Stimulated activated naive CD8-positive, alpha-beta T cell treated with anti-CD3 and anti-CD28 coated beads, Interleukin-15, Interleukin-2, amounts not matched to agents 100 ng/mL and 50 ng/mL, for 24 hours (primary cell): ENCODE results near the gene CHURC1.

ENCODE experiments used
- H3K27ac Mint-ChIP-seq: one replicate; pipeline ENCODE4 v1.8.0; 2021; ENCODE audit warnings: mild to moderate bottlenecking, mixed read lengths
- H3K27me3 Mint-ChIP-seq: one replicate; pipeline ENCODE4 v1.8.0; 2021; ENCODE audit warnings: mixed read lengths
- H3K36me3 Mint-ChIP-seq: one replicate; pipeline ENCODE4 v1.8.0; 2021; ENCODE audit warnings: low read depth, mixed read lengths
- H3K4me1 Mint-ChIP-seq: one replicate; pipeline ENCODE4 v1.8.0; 2021; ENCODE audit warnings: low read depth, mixed read lengths
- H3K4me3 Mint-ChIP-seq: one replicate; pipeline ENCODE4 v1.8.0; 2021; ENCODE audit warnings: mild to moderate bottlenecking, mixed read lengths
- H3K9me3 Mint-ChIP-seq: one replicate; pipeline ENCODE4 v1.8.0; 2021; ENCODE audit warnings: mixed read lengths

The CHURC1 gene

GRCh38 chr14:64926398-64926995, 12.2 kb downstream of the CHURC1 start:
- H3K36me3 Mint-ChIP-seq = peaks cover 32% of the 10 kb centered on the region
- peaks cover 24% of the 10 kb centered on the region for H3K4me1 Mint-ChIP-seq
- peak overlapping the region; percentile 3 for H3K4me3 Mint-ChIP-seq
- no peaks in the 10 kb centered on the region for H3K27me3 Mint-ChIP-seq
- peak overlapping the region; percentile 62 for H3K27ac Mint-ChIP-seq
- H3K9me3 Mint-ChIP-seq = no peaks in the 10 kb centered on the region

- H3K4me3 Mint-ChIP-seq = no peak overlapping the region
- peaks cover 29% of the 10 kb centered on the region for H3K36me3 Mint-ChIP-seq
- no peaks in the 10 kb centered on the region for H3K27me3 Mint-ChIP-seq
- H3K4me1 Mint-ChIP-seq = peaks cover 20% of the 10 kb centered on the region
- no peaks in the 10 kb centered on the region for H3K9me3 Mint-ChIP-seq
- H3K27ac Mint-ChIP-seq = peak overlapping the region; percentile 33
Measured at GRCh38 chr14:64927031-64927430, 12.8 kb downstream of the CHURC1 start.

GRCh38 chr14:64928239-64929013, 14.2 kb downstream of the CHURC1 start:
- H3K9me3 Mint-ChIP-seq = no peaks in the 10 kb centered on the region

GRCh38 chr14:64929014-64929359, 14.7 kb downstream of the CHURC1 start:
- Mint-ChIP-seq H3K27ac (no peak overlapping the region), H3K9me3 (no peaks in the 10 kb centered on the region), H3K36me3 (peaks cover 43% of the 10 kb centered on the region), H3K4me3 (no peak overlapping the region), H3K27me3 (no peaks in the 10 kb centered on the region), H3K4me1 (peaks cover 10% of the 10 kb centered on the region)

More at GRCh38 chr14:64928239-64929013, 14.2 kb downstream of the CHURC1 start:
- no peak overlapping the region for H3K27ac Mint-ChIP-seq
- H3K4me3 Mint-ChIP-seq = no peak overlapping the region
- H3K36me3 Mint-ChIP-seq = peaks cover 43% of the 10 kb centered on the region
- peaks cover 14% of the 10 kb centered on the region for H3K4me1 Mint-ChIP-seq
- H3K27me3 Mint-ChIP-seq = no peaks in the 10 kb centered on the region

GRCh38 chr14:64930085-64930843, 16.0 kb downstream of the CHURC1 start:
- peaks cover 7% of the 10 kb centered on the region for H3K4me1 Mint-ChIP-seq
- no peak overlapping the region for H3K4me3 Mint-ChIP-seq
- H3K27ac Mint-ChIP-seq = peak overlapping the region; percentile 52
- H3K9me3 Mint-ChIP-seq = no peaks in the 10 kb centered on the region
- peaks cover 46% of the 10 kb centered on the region for H3K36me3 Mint-ChIP-seq
- no peaks in the 10 kb centered on the region for H3K27me3 Mint-ChIP-seq

GRCh38 chr14:64931123-64931522, 16.9 kb downstream of the CHURC1 start:
- Mint-ChIP-seq H3K4me1 (peaks cover 12% of the 10 kb centered on the region), H3K27me3 (no peaks in the 10 kb centered on the region), H3K36me3 (peaks cover 51% of the 10 kb centered on the region), H3K4me3 (no peak overlapping the region), H3K9me3 (no peaks in the 10 kb centered on the region), H3K27ac (no peak overlapping the region)

GRCh38 chr14:64932231-64932630, 18.0 kb downstream of the CHURC1 start:
- Mint-ChIP-seq H3K4me1 (peaks cover 19% of the 10 kb centered on the region), H3K9me3 (no peaks in the 10 kb centered on the region), H3K4me3 (no peak overlapping the region), H3K27ac (no peak overlapping the region), H3K27me3 (no peaks in the 10 kb centered on the region), H3K36me3 (peaks cover 58% of the 10 kb centered on the region)

- H3K27ac Mint-ChIP-seq = peak overlapping the region; percentile 1
- peaks cover 34% of the 10 kb centered on the region for H3K4me1 Mint-ChIP-seq
- no peaks in the 10 kb centered on the region for H3K27me3 Mint-ChIP-seq
- no peak overlapping the region for H3K4me3 Mint-ChIP-seq
- peaks cover 72% of the 10 kb centered on the region for H3K36me3 Mint-ChIP-seq
- H3K9me3 Mint-ChIP-seq = no peaks in the 10 kb centered on the region
Measured at GRCh38 chr14:64934338-64934929, 20.2 kb downstream of the CHURC1 start.

GRCh38 chr14:64935508-64935907, 21.3 kb downstream of the CHURC1 start:
- H3K4me3 Mint-ChIP-seq = no peak overlapping the region
- H3K27ac Mint-ChIP-seq = no peak overlapping the region
- H3K4me1 Mint-ChIP-seq = peaks cover 35% of the 10 kb centered on the region
- H3K27me3 Mint-ChIP-seq = no peaks in the 10 kb centered on the region
- H3K9me3 Mint-ChIP-seq = no peaks in the 10 kb centered on the region
- H3K36me3 Mint-ChIP-seq = peaks cover 67% of the 10 kb centered on the region

- H3K4me1 Mint-ChIP-seq = peaks cover 32% of the 10 kb centered on the region
- H3K27me3 Mint-ChIP-seq = no peaks in the 10 kb centered on the region
- H3K9me3 Mint-ChIP-seq = no peaks in the 10 kb centered on the region
- H3K36me3 Mint-ChIP-seq = peaks cover 57% of the 10 kb centered on the region
- H3K27ac Mint-ChIP-seq = peak overlapping the region; percentile 57
- H3K4me3 Mint-ChIP-seq = no peak overlapping the region
Measured at GRCh38 chr14:64937171-64937820, 23.0 kb downstream of the CHURC1 start.

GRCh38 chr14:64937821-64938193, 23.6 kb downstream of the CHURC1 start:
- peaks cover 32% of the 10 kb centered on the region for H3K4me1 Mint-ChIP-seq
- H3K27me3 Mint-ChIP-seq = no peaks in the 10 kb centered on the region
- no peak overlapping the region for H3K4me3 Mint-ChIP-seq
- peak overlapping the region; percentile 34 for H3K27ac Mint-ChIP-seq
- H3K9me3 Mint-ChIP-seq = no peaks in the 10 kb centered on the region
- peaks cover 52% of the 10 kb centered on the region for H3K36me3 Mint-ChIP-seq

GRCh38 chr14:64938972-64939816, 24.9 kb downstream of the CHURC1 start:
- Mint-ChIP-seq H3K27me3 (no peaks in the 10 kb centered on the region), H3K27ac (peak overlapping the region; percentile 38), H3K4me1 (peaks cover 43% of the 10 kb centered on the region), H3K36me3 (peaks cover 48% of the 10 kb centered on the region), H3K4me3 (no peak overlapping the region), H3K9me3 (no peaks in the 10 kb centered on the region)

- H3K27me3 Mint-ChIP-seq = no peaks in the 10 kb centered on the region
- H3K9me3 Mint-ChIP-seq = no peaks in the 10 kb centered on the region
- peaks cover 42% of the 10 kb centered on the region for H3K36me3 Mint-ChIP-seq
- no peak overlapping the region for H3K27ac Mint-ChIP-seq
- H3K4me3 Mint-ChIP-seq = no peak overlapping the region
- peaks cover 45% of the 10 kb centered on the region for H3K4me1 Mint-ChIP-seq
Measured at GRCh38 chr14:64939817-64940190, 25.5 kb downstream of the CHURC1 start.

GRCh38 chr14:64940336-64940910, 26.2 kb downstream of the CHURC1 start:
- Mint-ChIP-seq H3K36me3 (peaks cover 37% of the 10 kb centered on the region), H3K4me3 (no peak overlapping the region), H3K9me3 (no peaks in the 10 kb centered on the region), H3K27me3 (no peaks in the 10 kb centered on the region), H3K4me1 (peaks cover 43% of the 10 kb centered on the region), H3K27ac (no peak overlapping the region)
